ENCODE data around the gene ZSCAN16. TPM values are rescaled to one million over a fixed set of nuclear protein-coding genes. Genes with fewer than 3 reads are reported as not detected.

ZSCAN16 gene
- total RNA-seq, 1 experiment from 2014 or later = 6.7 TPM

DNA sequence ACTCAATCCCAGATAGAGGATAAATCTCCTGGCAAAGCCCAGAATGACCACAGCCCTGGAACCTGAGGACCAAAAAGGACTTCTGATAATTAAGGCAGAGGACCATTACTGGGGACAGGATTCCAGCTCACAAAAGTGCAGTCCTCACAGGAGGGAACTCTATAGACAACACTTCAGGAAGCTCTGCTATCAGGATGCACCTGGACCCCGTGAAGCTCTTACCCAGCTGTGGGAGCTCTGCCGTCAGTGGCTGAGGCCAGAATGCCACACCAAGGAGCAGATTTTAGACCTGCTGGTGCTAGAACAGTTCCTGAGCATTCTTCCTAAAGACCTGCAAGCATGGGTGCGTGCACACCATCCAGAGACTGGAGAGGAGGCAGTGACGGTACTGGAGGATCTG is 992 bp downstream of the ZSCAN16 start:
- no peaks in the 10 kb centered on the region for H3K4me1 ChIP-seq
- Mint-ChIP-seq H3K27ac (ENCODE audit: unreplicated experiment) (no peak overlapping the region), H3K4me3 (ENCODE audit: unreplicated experiment) (peak overlapping the region; percentile 92), H3K36me3 (ENCODE audit: insufficient read depth, unreplicated experiment) (peaks cover 5% of the 10 kb centered on the region), H3K4me1 (ENCODE audit: low read depth, unreplicated experiment) (peaks cover 16% of the 10 kb centered on the region), H3K27me3 (ENCODE audit: insufficient read depth, unreplicated experiment) (no peaks in the 10 kb centered on the region), H3K9me3 (ENCODE audit: unreplicated experiment) (no peaks in the 10 kb centered on the region)
- no peaks in the 10 kb centered on the region for H3K27me3 ChIP-seq (replicated peaks; ENCODE audit: control insufficient read depth, insufficient read depth, low read length)
- TF ChIP-seq, protein P1, sequence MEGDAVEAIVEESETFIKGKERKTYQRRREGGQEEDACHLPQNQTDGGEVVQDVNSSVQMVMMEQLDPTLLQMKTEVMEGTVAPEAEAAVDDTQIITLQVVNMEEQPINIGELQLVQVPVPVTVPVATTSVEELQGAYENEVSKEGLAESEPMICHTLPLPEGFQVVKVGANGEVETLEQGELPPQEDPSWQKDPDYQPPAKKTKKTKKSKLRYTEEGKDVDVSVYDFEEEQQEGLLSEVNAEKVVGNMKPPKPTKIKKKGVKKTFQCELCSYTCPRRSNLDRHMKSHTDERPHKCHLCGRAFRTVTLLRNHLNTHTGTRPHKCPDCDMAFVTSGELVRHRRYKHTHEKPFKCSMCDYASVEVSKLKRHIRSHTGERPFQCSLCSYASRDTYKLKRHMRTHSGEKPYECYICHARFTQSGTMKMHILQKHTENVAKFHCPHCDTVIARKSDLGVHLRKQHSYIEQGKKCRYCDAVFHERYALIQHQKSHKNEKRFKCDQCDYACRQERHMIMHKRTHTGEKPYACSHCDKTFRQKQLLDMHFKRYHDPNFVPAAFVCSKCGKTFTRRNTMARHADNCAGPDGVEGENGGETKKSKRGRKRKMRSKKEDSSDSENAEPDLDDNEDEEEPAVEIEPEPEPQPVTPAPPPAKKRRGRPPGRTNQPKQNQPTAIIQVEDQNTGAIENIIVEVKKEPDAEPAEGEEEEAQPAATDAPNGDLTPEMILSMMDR (IDR thresholded peaks at IDR 0.05; ENCODE audit: insufficient read depth in 1 of 2, low read depth in 1 of 2, low read length in 1 of 2, severe bottlenecking in 1 of 2, unreplicated experiment in 1 of 2) = no peak
- intact Hi-C loops (cut with micrococcal nuclease; ENCODE audit: unreplicated experiment) = no loop called here
- H3K9me3 ChIP-seq = no peaks in the 10 kb centered on the region
- no peaks in the 10 kb centered on the region for H3K36me3 ChIP-seq (ENCODE audit: control insufficient read depth, insufficient read depth, low read length)
- CTCF ChIA-PET = no interaction called here
- H3K4me3 ChIP-seq (ENCODE audit: low read depth, low read length) = no peak overlapping the region; the same call in 1 of the 2 replicates
- DNase-seq = no peak
- no TSS peak for BruUV-seq (replicated peaks)
- POLR2A ChIA-PET = interaction anchor here (1.4 kb wide), 1 partner anchor 16 kb away, joined by 6 read pairs; the partner anchor contains the start of gene ZKSCAN8

DNA sequence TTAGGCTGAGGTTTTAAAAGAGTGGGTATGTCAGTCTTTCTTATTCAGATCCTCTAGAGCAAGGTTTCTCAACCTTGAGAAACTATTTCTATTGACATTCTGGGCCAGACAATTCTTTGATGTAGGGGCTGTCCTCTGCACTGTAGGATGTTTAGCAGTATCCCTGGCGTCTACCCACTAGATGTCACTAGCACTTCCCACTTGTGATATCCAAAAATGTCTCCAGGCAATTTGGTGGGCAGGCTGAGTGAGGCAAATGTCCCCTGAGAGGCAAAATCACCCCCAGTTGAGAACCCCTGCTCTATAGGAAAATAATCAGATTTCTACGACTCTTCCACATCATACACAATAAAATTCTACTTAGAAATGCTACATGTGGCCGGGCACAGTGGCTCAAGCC is 9.6 kb downstream of the ZSCAN16 start:
- Histone ChIP-seq H3K4me1 (peaks cover 6% of the 10 kb centered on the region; the same call in 1 of the 2 replicates), H3K27me3 (replicated peaks; ENCODE audit: control insufficient read depth, insufficient read depth, low read length) (no peaks in the 10 kb centered on the region), H3K9me3 (no peaks in the 10 kb centered on the region), H3K4me3 (ENCODE audit: low read depth, low read length) (no peak overlapping the region), H3K36me3 (ENCODE audit: control insufficient read depth, insufficient read depth, low read length) (no peaks in the 10 kb centered on the region)
- CTCF ChIA-PET = no interaction called here
- intact Hi-C loops (cut with micrococcal nuclease; ENCODE audit: unreplicated experiment) = loop anchor here (1.0 kb wide), 2 partner anchors 222 to 249 kb away; no protein-coding TSS in a partner anchor
- H3K36me3 Mint-ChIP-seq (ENCODE audit: insufficient read depth, unreplicated experiment) = peaks cover 12% of the 10 kb centered on the region
- TF ChIP-seq, protein P1 (IDR thresholded peaks at IDR 0.05; ENCODE audit: insufficient read depth in 1 of 2, low read depth in 1 of 2, low read length in 1 of 2, severe bottlenecking in 1 of 2, unreplicated experiment in 1 of 2) = peak; percentile 31 to 50
- H3K27ac Mint-ChIP-seq (ENCODE audit: unreplicated experiment) = no peak overlapping the region
- no peaks in the 10 kb centered on the region for H3K27me3 Mint-ChIP-seq (ENCODE audit: insufficient read depth, unreplicated experiment)
- H3K9me3 Mint-ChIP-seq (ENCODE audit: unreplicated experiment) = no peaks in the 10 kb centered on the region
- peaks cover 13% of the 10 kb centered on the region for H3K4me1 Mint-ChIP-seq (ENCODE audit: low read depth, unreplicated experiment)
- POLR2A ChIA-PET = no interaction called here
- BruUV-seq (replicated peaks) = no TSS peak
- H3K4me3 Mint-ChIP-seq (ENCODE audit: unreplicated experiment) = no peak overlapping the region
- peak in 1 of 2 experiments; percentile 42 for DNase-seq

DNA sequence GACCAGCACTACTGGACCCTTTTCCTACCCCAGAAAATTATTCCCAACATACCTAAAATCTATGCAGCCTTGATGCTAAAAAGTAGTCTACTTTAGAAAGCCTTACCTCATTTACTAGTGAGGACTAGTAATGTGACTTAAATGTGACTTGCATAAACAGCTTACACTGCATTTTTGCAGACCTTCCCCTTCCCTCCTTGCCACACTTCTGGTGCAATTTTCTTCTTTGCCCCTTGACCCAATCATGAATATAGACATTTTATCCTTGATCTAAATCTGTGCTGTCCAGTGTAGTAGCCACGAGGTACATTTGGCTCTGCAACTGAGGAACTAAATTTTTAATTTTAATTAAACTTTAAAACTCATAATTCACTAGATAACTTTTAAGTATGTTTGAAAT is 10.3 kb downstream of the ZSCAN16 start:
- no peaks in the 10 kb centered on the region for H3K9me3 ChIP-seq
- no peak overlapping the region for H3K4me3 ChIP-seq (ENCODE audit: low read depth, low read length)
- no TSS peak for BruUV-seq (replicated peaks)
- Mint-ChIP-seq H3K36me3 (ENCODE audit: insufficient read depth, unreplicated experiment) (peaks cover 12% of the 10 kb centered on the region), H3K4me1 (ENCODE audit: low read depth, unreplicated experiment) (peaks cover 13% of the 10 kb centered on the region), H3K9me3 (ENCODE audit: unreplicated experiment) (no peaks in the 10 kb centered on the region), H3K27ac (ENCODE audit: unreplicated experiment) (no peak overlapping the region), H3K27me3 (ENCODE audit: insufficient read depth, unreplicated experiment) (no peaks in the 10 kb centered on the region), H3K4me3 (ENCODE audit: unreplicated experiment) (no peak overlapping the region)
- ChIA-PET CTCF (no interaction called here), POLR2A (no interaction called here)
- intact Hi-C loops (cut with micrococcal nuclease; ENCODE audit: unreplicated experiment) = loop anchor here (1.0 kb wide), 2 partner anchors 222 to 249 kb away; no protein-coding TSS in a partner anchor
- no peaks in the 10 kb centered on the region for H3K36me3 ChIP-seq (ENCODE audit: control insufficient read depth, insufficient read depth, low read length)
- TF ChIP-seq, protein P1 (IDR thresholded peaks at IDR 0.05; ENCODE audit: insufficient read depth in 1 of 2, low read depth in 1 of 2, low read length in 1 of 2, severe bottlenecking in 1 of 2, unreplicated experiment in 1 of 2) = no peak
- no peaks in the 10 kb centered on the region for H3K27me3 ChIP-seq (replicated peaks; ENCODE audit: control insufficient read depth, insufficient read depth, low read length)
- H3K4me1 ChIP-seq = peaks cover 6% of the 10 kb centered on the region; the same call in 1 of the 2 replicates
- DNase-seq = no peak
